ENCODE measurements around the gene FRMD5. TPM values are rescaled to one million over a fixed set of nuclear protein-coding genes. Genes with fewer than 3 reads are reported as not detected.

The FRMD5 gene
- total RNA-seq, 3 donors from 2014 or later (not counting 1 experiment from before 2014, with no cell fraction given), result not detected

GRCh38 chr15:44028349-44028748, 166.7 kb downstream of the FRMD5 start:
- Mint-ChIP-seq H3K27me3 (ENCODE audit: low read depth in 2 of 2) (peaks cover 8 to 37% of the 10 kb centered on the region in 2 donors), H3K36me3 (no peaks in the 10 kb centered on the region), H3K4me1 (no peaks in the 10 kb centered on the region), H3K4me3 (no peak overlapping the region), H3K9me3 (no peaks in the 10 kb centered on the region), H3K27ac (no peak overlapping the region)
- no peaks in the 10 kb centered on the region for H3K4me1 ChIP-seq (ENCODE audit: control insufficient read depth, insufficient read depth, low read length)
- 30% methylated on average over 1 of the region's 1 CpG for WGBS (ENCODE audit: insufficient coverage)
- no peaks in the 10 kb centered on the region for H3K9me3 ChIP-seq (ENCODE audit: control insufficient read depth, insufficient read depth, low read length)
- H3K4me3 ChIP-seq (ENCODE audit: low read length), result no peak overlapping the region
- DNase-seq, result no peak
- peaks cover 3% of the 10 kb centered on the region for H3K27me3 ChIP-seq (ENCODE audit: control insufficient read depth, insufficient read depth, low read length)
- no peaks in the 10 kb centered on the region for H3K36me3 ChIP-seq (ENCODE audit: control insufficient read depth, insufficient read depth, low read length)
- intact Hi-C loops (cut with micrococcal nuclease), result no loop called here
- ATAC-seq, result no peak
- no peak for TF ChIP-seq CTCF (IDR thresholded peaks at IDR 0.05)
- no peak overlapping the region for H3K27ac ChIP-seq (ENCODE audit: low read length)

- Histone ChIP-seq H3K4me1 (ENCODE audit: control insufficient read depth, insufficient read depth, low read length) (no peaks in the 10 kb centered on the region), H3K9me3 (ENCODE audit: control insufficient read depth, insufficient read depth, low read length) (no peaks in the 10 kb centered on the region), H3K4me3 (ENCODE audit: low read length) (no peak overlapping the region), H3K27ac (ENCODE audit: low read length) (no peak overlapping the region), H3K27me3 (ENCODE audit: control insufficient read depth, insufficient read depth, low read length) (peaks cover 3% of the 10 kb centered on the region), H3K36me3 (ENCODE audit: control insufficient read depth, insufficient read depth, low read length) (no peaks in the 10 kb centered on the region)
- Mint-ChIP-seq H3K36me3 (no peaks in the 10 kb centered on the region), H3K27me3 (ENCODE audit: low read depth in 2 of 2) (peaks cover 11 to 26% of the 10 kb centered on the region in 2 donors), H3K4me1 (no peaks in the 10 kb centered on the region), H3K27ac (no peak overlapping the region), H3K9me3 (no peaks in the 10 kb centered on the region), H3K4me3 (no peak overlapping the region)
- ATAC-seq (no peak), DNase-seq (no peak)
- WGBS (ENCODE audit: insufficient coverage), result no CpG with 5 or more reads among the region's 1 CpG
- no peak for TF ChIP-seq CTCF (IDR thresholded peaks at IDR 0.05)
- intact Hi-C loops (cut with micrococcal nuclease), result no loop called here
Observed at GRCh38 chr15:44024155-44024554, 170.9 kb downstream of the FRMD5 start.

GRCh38 chr15:44023176-44023575, 171.9 kb downstream of the FRMD5 start:
- intact Hi-C loops (cut with micrococcal nuclease), result no loop called here
- WGBS (ENCODE audit: insufficient coverage), result 64% methylated on average over 1 of the region's 2 CpGs
- Mint-ChIP-seq H3K4me3 (no peak overlapping the region), H3K4me1 (no peaks in the 10 kb centered on the region), H3K27ac (no peak overlapping the region), H3K9me3 (no peaks in the 10 kb centered on the region), H3K36me3 (no peaks in the 10 kb centered on the region), H3K27me3 (ENCODE audit: low read depth in 2 of 2) (peaks cover 8 to 26% of the 10 kb centered on the region in 2 donors)
- Histone ChIP-seq H3K36me3 (ENCODE audit: control insufficient read depth, insufficient read depth, low read length) (no peaks in the 10 kb centered on the region), H3K4me1 (ENCODE audit: control insufficient read depth, insufficient read depth, low read length) (no peaks in the 10 kb centered on the region), H3K27me3 (ENCODE audit: control insufficient read depth, insufficient read depth, low read length) (peaks cover 2% of the 10 kb centered on the region), H3K4me3 (ENCODE audit: low read length) (no peak overlapping the region), H3K27ac (ENCODE audit: low read length) (no peak overlapping the region), H3K9me3 (ENCODE audit: control insufficient read depth, insufficient read depth, low read length) (no peaks in the 10 kb centered on the region)
- ATAC-seq (no peak), DNase-seq (no peak)
- no peak for TF ChIP-seq CTCF (IDR thresholded peaks at IDR 0.05)

GRCh38 chr15:44018151-44018550, 176.9 kb downstream of the FRMD5 start:
- Mint-ChIP-seq H3K27me3 (ENCODE audit: low read depth in 2 of 2) (peaks cover 9 to 13% of the 10 kb centered on the region in 2 donors), H3K9me3 (no peaks in the 10 kb centered on the region), H3K27ac (no peak overlapping the region), H3K36me3 (no peaks in the 10 kb centered on the region), H3K4me1 (no peaks in the 10 kb centered on the region), H3K4me3 (no peak overlapping the region)
- DNase-seq, result no peak
- 100% methylated on average over 1 of the region's 2 CpGs for WGBS (ENCODE audit: insufficient coverage)
- no peak overlapping the region for H3K4me3 ChIP-seq (ENCODE audit: low read length)
- H3K36me3 ChIP-seq (ENCODE audit: control insufficient read depth, insufficient read depth, low read length), result no peaks in the 10 kb centered on the region
- H3K9me3 ChIP-seq (ENCODE audit: control insufficient read depth, insufficient read depth, low read length), result no peaks in the 10 kb centered on the region
- peaks cover 2% of the 10 kb centered on the region for H3K27me3 ChIP-seq (ENCODE audit: control insufficient read depth, insufficient read depth, low read length)
- no peak for TF ChIP-seq CTCF (IDR thresholded peaks at IDR 0.05)
- H3K4me1 ChIP-seq (ENCODE audit: control insufficient read depth, insufficient read depth, low read length), result no peaks in the 10 kb centered on the region
- no peak for ATAC-seq
- H3K27ac ChIP-seq (ENCODE audit: low read length), result no peak overlapping the region
- intact Hi-C loops (cut with micrococcal nuclease), result no loop called here
